GM18873 (cell line): ENCODE results near the gene PAM.

Experiments
- ATAC-seq: cut with Tn5 transposase; IDR thresholded peaks from one replicate; pipeline ENCODE4 v1.9.1; 2021; ENCODE audit warnings: mild to moderate bottlenecking, moderate library complexity, moderate number of reproducible peaks; ENCODE audit not compliant: unreplicated experiment, low FRiP score

The PAM gene

GRCh38 chr5:102754767-102755431 lies at the start of gene PAM:
Gene PAM (plus strand): TSS chr5:102755305. CDS start chr5:102866196, 110,891 bp downstream.
- ATAC-seq: peak; percentile 67

GRCh38 chr5:102711525-102712385 lies 43.4 kb upstream of the PAM start:
- ATAC-seq: no peak

GRCh38 chr5:102713278-102713677 lies 41.8 kb upstream of the PAM start:
- ATAC-seq: no peak

GRCh38 chr5:102713682-102714231 lies 41.3 kb upstream of the PAM start:
- no peak for ATAC-seq

- ATAC-seq: no peak
Observed at GRCh38 chr5:102715082-102715807, 39.9 kb upstream of the PAM start.

- no peak for ATAC-seq
Observed at GRCh38 chr5:102716017-102716416, 39.1 kb upstream of the PAM start.

GRCh38 chr5:102718819-102719218 lies 36.3 kb upstream of the PAM start:
- no peak for ATAC-seq

- no peak for ATAC-seq
Observed at GRCh38 chr5:102719886-102720285, 35.2 kb upstream of the PAM start.

- no peak for ATAC-seq
Observed at GRCh38 chr5:102720969-102721368, 34.1 kb upstream of the PAM start.

- ATAC-seq: no peak
Observed at GRCh38 chr5:102722931-102723330, 32.2 kb upstream of the PAM start.

- ATAC-seq: no peak
Observed at GRCh38 chr5:102731693-102732092, 23.4 kb upstream of the PAM start.

GRCh38 chr5:102733534-102733933 lies 21.6 kb upstream of the PAM start:
- ATAC-seq: no peak

GRCh38 chr5:102737161-102737560 lies 17.9 kb upstream of the PAM start:
- no peak for ATAC-seq

- ATAC-seq: no peak
Observed at GRCh38 chr5:102737805-102738469, 17.2 kb upstream of the PAM start.

- ATAC-seq: no peak
Observed at GRCh38 chr5:102740515-102740914, 14.6 kb upstream of the PAM start.

- no peak for ATAC-seq
Observed at GRCh38 chr5:102742215-102742614, 12.9 kb upstream of the PAM start.

- ATAC-seq: no peak
Observed at GRCh38 chr5:102743900-102744299, 11.2 kb upstream of the PAM start.

- ATAC-seq: no peak
Observed at GRCh38 chr5:102747386-102748166, 7.5 kb upstream of the PAM start.

- ATAC-seq: no peak
Observed at GRCh38 chr5:102749416-102750030, 5.6 kb upstream of the PAM start.
